K562 (cell line): ENCODE data around the gene CDSN. TPM values are rescaled to one million over a fixed set of nuclear protein-coding genes. Genes with fewer than 3 reads are reported as not detected.
A peak's percentile ranks its signal among the peaks of the same experiment; 100 is the strongest.

Experiments
- CBFA2T2 ChIP-seq: fragments of 450-650 bp; conservative IDR thresholded peaks from 2 replicates; pipeline ENCODE4 v1.6.1; 2017; ENCODE audit warnings: mild to moderate bottlenecking
- CBFB ChIP-seq: sonication (generic); formaldehyde crosslinking; IDR thresholded peaks from 2 replicates; pipeline ENCODE4 v1.4.0; 2020; ENCODE audit warnings: mild to moderate bottlenecking, missing genetic modification reagents
- DACH1 ChIP-seq: fragments of 450-650 bp; IDR thresholded peaks from 2 replicates; pipeline ENCODE4 v1.6.1; 2018; ENCODE audit not compliant: partially characterized antibody
- KLF13 ChIP-seq: fragments of 450-650 bp; IDR thresholded peaks from 2 replicates; pipeline ENCODE4 v1.6.1; 2016; ENCODE audit warnings: missing genetic modification characterization, low read depth, mild to moderate bottlenecking, missing compliant biosample characterization, moderate library complexity, borderline replicate concordance
- NR2C2 ChIP-seq, 2 experiments: fragments of 200-800 bp in 1 of 2; sonication (Bioruptor generic) in 1 of 2; sonication (generic) in 1 of 2; formaldehyde crosslinking in 1 of 2; IDR thresholded peaks; 2 replicates each; pipeline versions ENCODE4 v1.6.1 to v1.8.0; 2016 to 2022; ENCODE audit warnings: mild to moderate bottlenecking in 1 of 2, missing compliant biosample characterization in 1 of 2, missing genetic modification characterization in 1 of 2, missing genetic modification reagents in 1 of 2
- POLR2G ChIP-seq: fragments of 200-400 bp; formaldehyde crosslinking; IDR thresholded peaks from 2 replicates; pipeline ENCODE4 v1.6.1; 2017; ENCODE audit warnings: low read depth, mild to moderate bottlenecking, antibody characterized with exemption, low read length, moderate library complexity
- RHOXF2B ChIP-seq: fragments of 250-450 bp; sonication (Bioruptor Pico); conservative IDR thresholded peaks from 2 replicates; pipeline ENCODE4 v1.5.1; 2021
- SMAD4 ChIP-seq: fragments of 250-450 bp; sonication (Bioruptor Pico); conservative IDR thresholded peaks from 2 replicates; pipeline ENCODE4 v1.8.0; 2021; ENCODE audit warnings: inconsistent platforms, mild to moderate bottlenecking, moderate library complexity
- SPI1 ChIP-seq: IDR thresholded peaks from 2 replicates; pipeline ENCODE4 v1.6.1; 2011; ENCODE audit warnings: low read depth, low read length, control low read depth, borderline replicate concordance
- SREBF1 ChIP-seq: fragments of 150-350 bp; IDR thresholded peaks from 2 replicates; pipeline ENCODE4 v1.6.1; 2014; ENCODE audit warnings: antibody characterized with exemption, low read depth, low read length, borderline replicate concordance
- polyA plus RNA-seq, 8 experiments: library from polyadenylated mRNA; depleted of rRNA in 4 of 8; stranded (reverse) in 5 of 8; unstranded in 3 of 8; fragments of >200 nt; fragmentation: Nextera tagmentation in 2 of 8; fragmentation: Illumina TruSeq in 1 of 8; extraction: Ambion mirVana in 2 of 8; extraction: Trizol in 1 of 8; gene quantifications; 2 replicates each; pipeline versions ENCODE4 v1.2.1 to v1.2.3, GENCODE V29; 2011 to 2014; ENCODE audit warnings: inconsistent platforms in 1 of 8, missing spikeins in 1 of 8
- total RNA-seq, 7 experiments: library from RNA; depleted of rRNA in 6 of 7; stranded (reverse); fragments of >200 nt in 6 of 7; fragmentation: Illumina TruSeq in 2 of 7; extraction: Trizol in 2 of 7; gene quantifications; 2 replicates each; pipeline versions ENCODE4 v1.2.1 to v1.2.3, GENCODE V29; 2011 to 2021; ENCODE audit warnings: low replicate concordance in 1 of 7
- TF ChIP-seq, protein P1 (sequence below), 2 experiments: fragments of 450-650 bp; conservative IDR thresholded peaks; 2 replicates each; pipeline ENCODE4 v1.6.1; 2017; ENCODE audit warnings: mild to moderate bottlenecking in 2 of 2, moderate library complexity in 2 of 2
- TF ChIP-seq, protein P2 (sequence below): fragments of 150-350 bp; IDR thresholded peaks from 2 replicates; pipeline ENCODE4 v1.6.1; 2014; ENCODE audit warnings: low read depth, mild to moderate bottlenecking, low read length, borderline replicate concordance
- TF ChIP-seq, protein P3 (sequence below): sonication (generic); formaldehyde crosslinking; IDR thresholded peaks from 2 replicates; pipeline ENCODE4 v1.8.1; 2023; ENCODE audit warnings: mild to moderate bottlenecking, missing genetic modification reagents
- TF ChIP-seq, protein P4 (sequence below): sonication (generic); formaldehyde crosslinking; IDR thresholded peaks from 2 replicates; pipeline ENCODE4 v1.8.0; 2022; ENCODE audit warnings: mild to moderate bottlenecking, missing genetic modification reagents, borderline replicate concordance

CDSN gene
- total and polyA plus RNA-seq, 9 of the 15 experiments (the other 6 are each of a cell fraction or from before 2014, with no cell fraction given), result not detected

DNA sequence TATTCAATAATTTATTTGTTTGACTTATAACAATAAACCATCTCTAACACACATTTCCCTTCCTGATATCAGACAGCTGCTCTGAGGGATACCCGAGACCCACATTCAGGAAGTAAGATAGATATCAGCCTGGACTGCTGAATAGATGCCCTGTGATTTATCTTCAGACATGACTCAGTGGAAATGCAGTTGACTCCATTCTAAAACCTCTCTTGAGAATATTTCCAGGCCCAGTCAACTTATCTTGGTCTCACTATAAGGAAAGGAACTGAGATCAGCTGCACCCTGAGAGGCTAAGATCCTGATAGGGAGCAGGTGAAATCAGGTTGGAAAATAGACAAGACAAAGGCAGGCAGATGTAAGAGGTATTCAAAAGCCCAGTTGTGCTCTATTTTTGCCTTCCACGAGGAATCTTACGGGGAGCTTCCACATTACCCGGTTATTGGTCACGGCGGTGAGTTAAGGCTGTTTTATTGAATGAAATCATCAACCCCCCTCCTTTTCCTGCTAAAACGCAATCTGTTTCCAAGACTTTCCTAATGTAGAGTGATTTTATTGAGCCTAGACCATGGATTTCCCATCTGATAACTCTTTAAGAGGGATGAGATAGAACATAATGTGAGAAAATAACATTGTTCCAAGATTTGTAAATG, 33.3 kb downstream of the CDSN start (continued):
- TF ChIP-seq, protein P1, sequence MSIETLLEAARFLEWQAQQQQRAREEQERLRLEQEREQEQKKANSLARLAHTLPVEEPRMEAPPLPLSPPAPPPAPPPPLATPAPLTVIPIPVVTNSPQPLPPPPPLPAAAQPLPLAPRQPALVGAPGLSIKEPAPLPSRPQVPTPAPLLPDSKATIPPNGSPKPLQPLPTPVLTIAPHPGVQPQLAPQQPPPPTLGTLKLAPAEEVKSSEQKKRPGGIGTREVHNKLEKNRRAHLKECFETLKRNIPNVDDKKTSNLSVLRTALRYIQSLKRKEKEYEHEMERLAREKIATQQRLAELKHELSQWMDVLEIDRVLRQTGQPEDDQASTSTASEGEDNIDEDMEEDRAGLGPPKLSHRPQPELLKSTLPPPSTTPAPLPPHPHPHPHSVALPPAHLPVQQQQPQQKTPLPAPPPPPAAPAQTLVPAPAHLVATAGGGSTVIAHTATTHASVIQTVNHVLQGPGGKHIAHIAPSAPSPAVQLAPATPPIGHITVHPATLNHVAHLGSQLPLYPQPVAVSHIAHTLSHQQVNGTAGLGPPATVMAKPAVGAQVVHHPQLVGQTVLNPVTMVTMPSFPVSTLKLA (conservative IDR thresholded peaks at IDR 0.05), result no peak
- TF ChIP-seq KLF13 (tag) (no peak), RHOXF2B (CRISPR knock-in tag) (no peak), NR2C2 (CRISPR knock-in tag; IDR thresholded peaks at IDR 0.05) (no peak), NR2C2 (tag; IDR thresholded peaks at IDR 0.05) (no peak), SMAD4 (CRISPR knock-in tag) (peak; percentile 76), DACH1 (no peak), SPI1 (no peak), POLR2G (no peak), SREBF1 (no peak), CBFA2T2 (peak; percentile 60), CBFB (CRISPR knock-in tag) (no peak)
- TF ChIP-seq, protein P2, sequence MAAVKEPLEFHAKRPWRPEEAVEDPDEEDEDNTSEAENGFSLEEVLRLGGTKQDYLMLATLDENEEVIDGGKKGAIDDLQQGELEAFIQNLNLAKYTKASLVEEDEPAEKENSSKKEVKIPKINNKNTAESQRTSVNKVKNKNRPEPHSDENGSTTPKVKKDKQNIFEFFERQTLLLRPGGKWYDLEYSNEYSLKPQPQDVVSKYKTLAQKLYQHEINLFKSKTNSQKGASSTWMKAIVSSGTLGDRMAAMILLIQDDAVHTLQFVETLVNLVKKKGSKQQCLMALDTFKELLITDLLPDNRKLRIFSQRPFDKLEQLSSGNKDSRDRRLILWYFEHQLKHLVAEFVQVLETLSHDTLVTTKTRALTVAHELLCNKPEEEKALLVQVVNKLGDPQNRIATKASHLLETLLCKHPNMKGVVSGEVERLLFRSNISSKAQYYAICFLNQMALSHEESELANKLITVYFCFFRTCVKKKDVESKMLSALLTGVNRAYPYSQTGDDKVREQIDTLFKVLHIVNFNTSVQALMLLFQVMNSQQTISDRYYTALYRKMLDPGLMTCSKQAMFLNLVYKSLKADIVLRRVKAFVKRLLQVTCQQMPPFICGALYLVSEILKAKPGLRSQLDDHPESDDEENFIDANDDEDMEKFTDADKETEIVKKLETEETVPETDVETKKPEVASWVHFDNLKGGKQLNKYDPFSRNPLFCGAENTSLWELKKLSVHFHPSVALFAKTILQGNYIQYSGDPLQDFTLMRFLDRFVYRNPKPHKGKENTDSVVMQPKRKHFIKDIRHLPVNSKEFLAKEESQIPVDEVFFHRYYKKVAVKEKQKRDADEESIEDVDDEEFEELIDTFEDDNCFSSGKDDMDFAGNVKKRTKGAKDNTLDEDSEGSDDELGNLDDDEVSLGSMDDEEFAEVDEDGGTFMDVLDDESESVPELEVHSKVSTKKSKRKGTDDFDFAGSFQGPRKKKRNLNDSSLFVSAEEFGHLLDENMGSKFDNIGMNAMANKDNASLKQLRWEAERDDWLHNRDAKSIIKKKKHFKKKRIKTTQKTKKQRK, result no peak
- TF ChIP-seq, protein P3, sequence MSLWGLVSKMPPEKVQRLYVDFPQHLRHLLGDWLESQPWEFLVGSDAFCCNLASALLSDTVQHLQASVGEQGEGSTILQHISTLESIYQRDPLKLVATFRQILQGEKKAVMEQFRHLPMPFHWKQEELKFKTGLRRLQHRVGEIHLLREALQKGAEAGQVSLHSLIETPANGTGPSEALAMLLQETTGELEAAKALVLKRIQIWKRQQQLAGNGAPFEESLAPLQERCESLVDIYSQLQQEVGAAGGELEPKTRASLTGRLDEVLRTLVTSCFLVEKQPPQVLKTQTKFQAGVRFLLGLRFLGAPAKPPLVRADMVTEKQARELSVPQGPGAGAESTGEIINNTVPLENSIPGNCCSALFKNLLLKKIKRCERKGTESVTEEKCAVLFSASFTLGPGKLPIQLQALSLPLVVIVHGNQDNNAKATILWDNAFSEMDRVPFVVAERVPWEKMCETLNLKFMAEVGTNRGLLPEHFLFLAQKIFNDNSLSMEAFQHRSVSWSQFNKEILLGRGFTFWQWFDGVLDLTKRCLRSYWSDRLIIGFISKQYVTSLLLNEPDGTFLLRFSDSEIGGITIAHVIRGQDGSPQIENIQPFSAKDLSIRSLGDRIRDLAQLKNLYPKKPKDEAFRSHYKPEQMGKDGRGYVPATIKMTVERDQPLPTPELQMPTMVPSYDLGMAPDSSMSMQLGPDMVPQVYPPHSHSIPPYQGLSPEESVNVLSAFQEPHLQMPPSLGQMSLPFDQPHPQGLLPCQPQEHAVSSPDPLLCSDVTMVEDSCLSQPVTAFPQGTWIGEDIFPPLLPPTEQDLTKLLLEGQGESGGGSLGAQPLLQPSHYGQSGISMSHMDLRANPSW (CRISPR knock-in tag), result no peak
- TF ChIP-seq, protein P4, sequence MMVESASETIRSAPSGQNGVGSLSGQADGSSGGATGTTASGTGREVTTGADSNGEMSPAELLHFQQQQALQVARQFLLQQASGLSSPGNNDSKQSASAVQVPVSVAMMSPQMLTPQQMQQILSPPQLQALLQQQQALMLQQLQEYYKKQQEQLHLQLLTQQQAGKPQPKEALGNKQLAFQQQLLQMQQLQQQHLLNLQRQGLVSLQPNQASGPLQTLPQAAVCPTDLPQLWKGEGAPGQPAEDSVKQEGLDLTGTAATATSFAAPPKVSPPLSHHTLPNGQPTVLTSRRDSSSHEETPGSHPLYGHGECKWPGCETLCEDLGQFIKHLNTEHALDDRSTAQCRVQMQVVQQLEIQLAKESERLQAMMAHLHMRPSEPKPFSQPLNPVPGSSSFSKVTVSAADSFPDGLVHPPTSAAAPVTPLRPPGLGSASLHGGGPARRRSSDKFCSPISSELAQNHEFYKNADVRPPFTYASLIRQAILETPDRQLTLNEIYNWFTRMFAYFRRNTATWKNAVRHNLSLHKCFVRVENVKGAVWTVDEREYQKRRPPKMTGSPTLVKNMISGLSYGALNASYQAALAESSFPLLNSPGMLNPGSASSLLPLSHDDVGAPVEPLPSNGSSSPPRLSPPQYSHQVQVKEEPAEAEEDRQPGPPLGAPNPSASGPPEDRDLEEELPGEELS (CRISPR knock-in tag), result no peak
